B cell (primary cell): ENCODE results near the gene CARMIL3. TPM values are rescaled to one million over a fixed set of nuclear protein-coding genes. Genes with fewer than 3 reads are reported as not detected.

Experiments
- ATAC-seq: fragments of 200-7000 bp; cut with Tn5 transposase; one replicate; pipeline ENCODE4 v1.10.0; 2021; ENCODE audit warnings: low read depth, mild to moderate bottlenecking, moderate number of reproducible peaks, moderate library complexity
- CTCF ChIA-PET: fragments of 350-600 bp; sonication (Branson Sonifier 250); formaldehyde crosslinking; loops from one replicate; lab custom pipeline; 2021; ENCODE audit warnings: antibody characterized with exemption, inconsistent platforms; lab: Charles Lee
- POLR2A ChIA-PET: fragments of 350-600 bp; sonication (Branson Sonifier 250); formaldehyde crosslinking; loops from one replicate; lab custom pipeline; 2021; ENCODE audit warnings: antibody characterized with exemption; lab: Charles Lee
- DNase-seq: peaks from one replicate; pipeline ENCODE4 v3.0.0; 2013
- H2AFZ ChIP-seq: 2 replicates; pipeline ENCODE4 v1.6.1; 2012; ENCODE audit warnings: mild to moderate bottlenecking, low read depth, low read length; ENCODE audit not compliant: insufficient read depth, poor library complexity, severe bottlenecking
- H3K27ac ChIP-seq, 2 donors: 1 replicate in 1 of 2; 2 replicates in 1 of 2; pipeline ENCODE4 v1.5.1; 2012 to 2013; ENCODE audit warnings: low read length in 2 of 2, mild to moderate bottlenecking in 2 of 2, moderate library complexity in 1 of 2
- H3K27me3 ChIP-seq, 4 experiments: fragments of 200-600 bp in 1 of 4; sonication (generic) in 1 of 4; replicated peaks in 1 of 4; 1 replicate in 2 of 4; 2 replicates in 2 of 4; pipeline versions ENCODE4 v1.6.1 to v1.7.0; 2013 to 2016; ENCODE audit warnings: low read length in 3 of 4, mild to moderate bottlenecking in 2 of 4, mixed read lengths in 1 of 4, moderate library complexity in 1 of 4; ENCODE audit not compliant: insufficient read depth in 4 of 4, control insufficient read depth in 3 of 4; ENCODE audit errors: control extremely low read depth in 1 of 4
- H3K36me3 ChIP-seq, 2 experiments: replicated peaks in 1 of 2; 1 replicate in 1 of 2; 2 replicates in 1 of 2; pipeline versions ENCODE4 v1.6.1 to v1.7.1; 2013; ENCODE audit warnings: low read length in 1 of 2; ENCODE audit not compliant: insufficient read depth in 2 of 2, control insufficient read depth in 1 of 2; ENCODE audit errors: control extremely low read depth in 1 of 2, extremely low read depth in 1 of 2
- H3K4me1 ChIP-seq, 2 donors: fragments of 200-600 bp in 1 of 2; sonication (generic) in 1 of 2; 1 replicate in 1 of 2; 2 replicates in 1 of 2; pipeline versions ENCODE4 v1.5.1 to v1.6.1; 2013 to 2017; ENCODE audit warnings: low read length in 2 of 2; ENCODE audit not compliant: control insufficient read depth in 2 of 2, insufficient read depth in 2 of 2
- H3K4me2 ChIP-seq: replicated peaks from 2 replicates; pipeline ENCODE3; 2012; ENCODE audit warnings: mild to moderate bottlenecking, low read depth, low read length; ENCODE audit not compliant: poor library complexity, severe bottlenecking
- H3K4me3 ChIP-seq, 5 experiments: fragments of 200-600 bp in 1 of 5; sonication (generic) in 1 of 5; 1 replicate in 3 of 5; 2 replicates in 2 of 5; pipeline versions ENCODE4 v1.5.1 to v1.7.0; 2011 to 2016; ENCODE audit warnings: low read length in 4 of 5, mild to moderate bottlenecking in 4 of 5, low read depth in 2 of 5, control low read depth in 1 of 5, moderate library complexity in 1 of 5; ENCODE audit not compliant: insufficient read depth in 1 of 5; ENCODE audit errors: control extremely low read depth in 1 of 5, extremely low read depth in 1 of 5
- H3K79me2 ChIP-seq: fragments of 200-600 bp; sonication (generic); one replicate; pipeline ENCODE4 v1.6.0; 2016; ENCODE audit warnings: low read length; ENCODE audit not compliant: control insufficient read depth, insufficient read depth
- H3K9ac ChIP-seq: fragments of 200-600 bp; sonication (generic); 2 replicates; pipeline ENCODE4 v1.6.1; 2017; ENCODE audit warnings: mild to moderate bottlenecking, low read length, moderate library complexity
- H3K9me3 ChIP-seq, 3 donors: one replicate each; pipeline versions ENCODE4 v1.6.1 to v1.7.1; 2013; ENCODE audit warnings: low read length in 2 of 3; ENCODE audit not compliant: control insufficient read depth in 2 of 3, insufficient read depth in 1 of 3; ENCODE audit errors: control extremely low read depth in 1 of 3
- H4K20me1 ChIP-seq: 2 replicates; pipeline ENCODE4 v1.6.0; 2012; ENCODE audit warnings: mild to moderate bottlenecking, low read length; ENCODE audit not compliant: insufficient read depth, control insufficient read depth, poor library complexity, severe bottlenecking
- H3K27ac Mint-ChIP-seq: one replicate; pipeline ENCODE4 v1.8.0; 2021; ENCODE audit warnings: mixed read lengths
- H3K27me3 Mint-ChIP-seq: one replicate; pipeline ENCODE4 v1.8.0; 2021; ENCODE audit warnings: mixed read lengths
- H3K4me1 Mint-ChIP-seq: one replicate; pipeline ENCODE4 v1.8.0; 2021; ENCODE audit warnings: mixed read lengths
- H3K4me3 Mint-ChIP-seq: one replicate; pipeline ENCODE4 v1.8.0; 2021; ENCODE audit warnings: mixed read lengths
- H3K9me3 Mint-ChIP-seq: one replicate; pipeline ENCODE4 v1.8.0; 2022; ENCODE audit warnings: mixed read lengths; ENCODE audit not compliant: insufficient read depth
- EZH2 ChIP-seq: IDR thresholded peaks from 2 replicates; pipeline ENCODE4 v1.6.1; 2012; ENCODE audit warnings: borderline replicate concordance, low read depth, mild to moderate bottlenecking, moderate library complexity, low read length; ENCODE audit not compliant: insufficient read depth, poor library complexity, severe bottlenecking
- WGBS: methylation state at CpG from one replicate; pipeline ENCODE4 v1.1.5; 2013; ENCODE audit warnings: missing lambda C conversion rate; ENCODE audit not compliant: insufficient coverage; 5-methylcytosine and 5-hydroxymethylcytosine counted together
- intact Hi-C: fragments of 100-400 bp; cut with micrococcal nuclease; formaldehyde crosslinking; loops from one replicate; pipeline ENCODE4 v1.10.0; 2022
- polyA plus RNA-seq: library from polyadenylated mRNA; depleted of rRNA; stranded (reverse); fragments of >200 nt; gene quantifications from 2 replicates; pipeline ENCODE4 v1.2.3, GENCODE V29; 2012
- total RNA-seq, 2 donors: library from RNA; stranded (reverse); fragments of 120-200 nt in 1 of 2; gene quantifications; 1 replicate in 1 of 2; 2 replicates in 1 of 2; pipeline versions ENCODE4 v1.2.3 to v1.2.4, GENCODE V29; 2013 to 2022
- TF ChIP-seq, protein P1 (sequence below): fragments of 200-600 bp; IDR thresholded peaks from one replicate; pipeline ENCODE4 v1.8.0; 2022; ENCODE audit warnings: antibody characterized with exemption, mild to moderate bottlenecking

Gene CARMIL3
- total and polyA plus RNA-seq, 2 donors (not counting 1 experiment from before 2014, with no cell fraction given) = 1.0 to 7.2 TPM

- intact Hi-C loops = no loop called here
- no peaks in the 10 kb centered on the region for H3K4me1 ChIP-seq
- H3K9me3 Mint-ChIP-seq = no peaks in the 10 kb centered on the region
- WGBS = 92% methylated on average over 11 of the region's 12 CpGs
- no peak overlapping the region for H3K27ac ChIP-seq
- H3K4me2 ChIP-seq = no peak overlapping the region
- ATAC-seq = no peak
- H3K27ac Mint-ChIP-seq = no peak overlapping the region
- no peaks in the 10 kb centered on the region for H3K36me3 ChIP-seq
- no peak overlapping the region for H2AFZ ChIP-seq
- no peaks in the 10 kb centered on the region for H3K9me3 ChIP-seq
- TF ChIP-seq EZH2 = no peak
- TF ChIP-seq, protein P1, sequence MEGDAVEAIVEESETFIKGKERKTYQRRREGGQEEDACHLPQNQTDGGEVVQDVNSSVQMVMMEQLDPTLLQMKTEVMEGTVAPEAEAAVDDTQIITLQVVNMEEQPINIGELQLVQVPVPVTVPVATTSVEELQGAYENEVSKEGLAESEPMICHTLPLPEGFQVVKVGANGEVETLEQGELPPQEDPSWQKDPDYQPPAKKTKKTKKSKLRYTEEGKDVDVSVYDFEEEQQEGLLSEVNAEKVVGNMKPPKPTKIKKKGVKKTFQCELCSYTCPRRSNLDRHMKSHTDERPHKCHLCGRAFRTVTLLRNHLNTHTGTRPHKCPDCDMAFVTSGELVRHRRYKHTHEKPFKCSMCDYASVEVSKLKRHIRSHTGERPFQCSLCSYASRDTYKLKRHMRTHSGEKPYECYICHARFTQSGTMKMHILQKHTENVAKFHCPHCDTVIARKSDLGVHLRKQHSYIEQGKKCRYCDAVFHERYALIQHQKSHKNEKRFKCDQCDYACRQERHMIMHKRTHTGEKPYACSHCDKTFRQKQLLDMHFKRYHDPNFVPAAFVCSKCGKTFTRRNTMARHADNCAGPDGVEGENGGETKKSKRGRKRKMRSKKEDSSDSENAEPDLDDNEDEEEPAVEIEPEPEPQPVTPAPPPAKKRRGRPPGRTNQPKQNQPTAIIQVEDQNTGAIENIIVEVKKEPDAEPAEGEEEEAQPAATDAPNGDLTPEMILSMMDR = no peak
- no peaks in the 10 kb centered on the region for H3K4me1 Mint-ChIP-seq
- CTCF ChIA-PET = interaction anchor here (1.2 to 3.6 kb wide), 4 partner anchors 13 to 43 kb away, joined by 3 to 10 read pairs (median 4); no protein-coding TSS in a partner anchor
- no peak overlapping the region for H3K4me3 ChIP-seq
- no peak for DNase-seq
- POLR2A ChIA-PET = no interaction called here
- H3K79me2 ChIP-seq = no peaks in the 10 kb centered on the region
- peaks cover 0 to 4% (median 0%) of the 10 kb centered on the region in 4 experiments for H3K27me3 ChIP-seq
- no peaks in the 10 kb centered on the region for H4K20me1 ChIP-seq
- peaks cover 4% of the 10 kb centered on the region for H3K27me3 Mint-ChIP-seq
- H3K9ac ChIP-seq = no peak overlapping the region
- H3K4me3 Mint-ChIP-seq = no peak overlapping the region
Measured at GRCh38 chr14:24067133-24068082, 15.6 kb downstream of the CARMIL3 start.
